HEK293 (cell line): Measurements from ENCODE around the gene NRIP1.

Experiments
- CTCF ChIP-seq: fragments of 450-650 bp; formaldehyde crosslinking; IDR thresholded peaks from 2 replicates; pipeline ENCODE4 v1.5.1; 2016; ENCODE audit warnings: missing biosample characterization, missing genetic modification characterization
- REST ChIP-seq: fragments of 450-650 bp; formaldehyde crosslinking; IDR thresholded peaks from 2 replicates; pipeline ENCODE4 v1.5.1; 2016; ENCODE audit warnings: missing biosample characterization, missing genetic modification characterization
- ZBTB44 ChIP-seq: fragments of 450-650 bp; IDR thresholded peaks from 2 replicates; pipeline ENCODE4 v1.5.1; 2018; ENCODE audit warnings: missing biosample characterization, mild to moderate bottlenecking, missing genetic modification characterization
- ZBTB6 ChIP-seq: fragments of 450-650 bp; formaldehyde crosslinking; IDR thresholded peaks from 2 replicates; pipeline ENCODE4 v1.5.1; 2017; ENCODE audit warnings: missing biosample characterization, missing genetic modification characterization
- ZNF23 ChIP-seq: fragments of 450-650 bp; formaldehyde crosslinking; IDR thresholded peaks from 2 replicates; pipeline ENCODE4 v1.5.1; 2016; ENCODE audit warnings: missing biosample characterization, missing genetic modification characterization, borderline replicate concordance
- ZNF24 ChIP-seq: fragments of 450-650 bp; formaldehyde crosslinking; IDR thresholded peaks from 2 replicates; pipeline ENCODE4 v1.5.1; 2016; ENCODE audit warnings: missing biosample characterization, missing genetic modification characterization
- ZNF274 ChIP-seq, 2 experiments: fragments of 200-500 bp in 1 of 2; fragments of 450-650 bp in 1 of 2; sonication (Bioruptor generic) in 1 of 2; formaldehyde crosslinking in 1 of 2; IDR thresholded peaks; 2 replicates each; pipeline versions ENCODE4 v1.5.1 to v1.6.1; 2014 to 2016; ENCODE audit warnings: borderline replicate concordance in 1 of 2, inconsistent platforms in 1 of 2, low read length in 1 of 2, missing biosample characterization in 1 of 2, missing genetic modification characterization in 1 of 2
- ZNF518A ChIP-seq: fragments of 450-650 bp; formaldehyde crosslinking; conservative IDR thresholded peaks from 2 replicates; pipeline ENCODE4 v1.5.1; 2016; ENCODE audit warnings: low read depth, missing biosample characterization, missing genetic modification characterization
- ZNF704 ChIP-seq: fragments of 450-650 bp; formaldehyde crosslinking; IDR thresholded peaks from 2 replicates; pipeline ENCODE4 v1.5.1; 2016; ENCODE audit warnings: missing biosample characterization, missing genetic modification characterization
- ZNF837 ChIP-seq: fragments of 450-650 bp; formaldehyde crosslinking; IDR thresholded peaks from 2 replicates; pipeline ENCODE4 v1.5.1; 2016; ENCODE audit warnings: missing biosample characterization, missing genetic modification characterization
- TF ChIP-seq, protein P1 (sequence below): fragments of 450-650 bp; formaldehyde crosslinking; IDR thresholded peaks from 2 replicates; pipeline ENCODE4 v1.5.1; 2017; ENCODE audit warnings: missing biosample characterization, missing genetic modification characterization

DNA sequence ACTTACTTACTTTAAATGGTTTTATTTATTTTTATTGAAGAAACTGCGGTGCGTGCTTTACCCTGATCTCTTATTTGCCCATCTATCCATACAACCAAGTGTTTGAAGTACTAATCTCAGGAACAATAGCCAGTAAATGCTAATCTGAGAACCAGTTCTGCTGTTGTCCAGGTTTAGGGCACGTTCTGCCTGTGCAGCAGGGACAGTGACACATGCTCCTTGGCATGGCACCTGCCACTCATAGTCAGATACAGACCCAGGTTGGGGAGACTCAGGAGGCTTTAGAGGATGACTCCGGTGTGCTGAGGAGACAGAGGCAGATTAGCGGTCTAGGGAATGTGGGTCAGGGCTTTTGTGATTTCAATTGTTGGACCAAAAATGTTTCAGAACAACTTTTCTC, 83.6 kb downstream of the NRIP1 start:
- TF ChIP-seq, protein P1, sequence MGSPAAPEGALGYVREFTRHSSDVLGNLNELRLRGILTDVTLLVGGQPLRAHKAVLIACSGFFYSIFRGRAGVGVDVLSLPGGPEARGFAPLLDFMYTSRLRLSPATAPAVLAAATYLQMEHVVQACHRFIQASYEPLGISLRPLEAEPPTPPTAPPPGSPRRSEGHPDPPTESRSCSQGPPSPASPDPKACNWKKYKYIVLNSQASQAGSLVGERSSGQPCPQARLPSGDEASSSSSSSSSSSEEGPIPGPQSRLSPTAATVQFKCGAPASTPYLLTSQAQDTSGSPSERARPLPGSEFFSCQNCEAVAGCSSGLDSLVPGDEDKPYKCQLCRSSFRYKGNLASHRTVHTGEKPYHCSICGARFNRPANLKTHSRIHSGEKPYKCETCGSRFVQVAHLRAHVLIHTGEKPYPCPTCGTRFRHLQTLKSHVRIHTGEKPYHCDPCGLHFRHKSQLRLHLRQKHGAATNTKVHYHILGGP (tag by site-specific recombination): no peak
- TF ChIP-seq CTCF (tag by site-specific recombination) (no peak), ZBTB44 (tag by site-specific recombination) (no peak), ZBTB6 (tag by site-specific recombination) (no peak), ZNF23 (tag by site-specific recombination) (no peak), ZNF24 (tag by site-specific recombination) (no peak), ZNF274 (IDR thresholded peaks at IDR 0.05; ENCODE audit: low read length) (no peak), ZNF274 (tag by site-specific recombination; IDR thresholded peaks at IDR 0.05; ENCODE audit: borderline replicate concordance) (no peak), ZNF704 (tag by site-specific recombination) (no peak), REST (no peak), ZNF518A (tag by site-specific recombination) (no peak), ZNF837 (tag by site-specific recombination) (no peak)
